ENCODE measurements around the gene TTPAL. TPM values are rescaled to one million over a fixed set of nuclear protein-coding genes. Genes with fewer than 3 reads are reported as not detected.

TTPAL gene
- total RNA-seq, 2 experiments from 2014 or later, result 5.6 to 18.8 TPM

- Histone ChIP-seq H3K36me3 (ENCODE audit: insufficient read depth, low read length) (peaks cover 92% of the 10 kb centered on the region), H2AFZ (ENCODE audit: low read length) (no peak overlapping the region), H3K9me3 (ENCODE audit: low read length) (no peaks in the 10 kb centered on the region), H3K27ac (ENCODE audit: low read depth, low read length, poor library complexity, severe bottlenecking) (no peak overlapping the region), H3K9me2 (ENCODE audit: insufficient read depth, low read length) (no peaks in the 10 kb centered on the region), H3K4me1 (ENCODE audit: insufficient read depth, low read length, poor library complexity, severe bottlenecking) (no peaks in the 10 kb centered on the region), H3K4me2 (ENCODE audit: low read length) (no peak overlapping the region), H3K79me2 (ENCODE audit: insufficient read depth, low read depth, low read length) (no peaks in the 10 kb centered on the region), H4K20me1 (ENCODE audit: insufficient read depth, low read length) (no peaks in the 10 kb centered on the region), H3K4me3 (ENCODE audit: low read depth, low read length, poor library complexity, severe bottlenecking) (no peak overlapping the region)
- BruUV-seq (replicated peaks), result no TSS peak
- intact Hi-C loops (cut with micrococcal nuclease; ENCODE audit: unreplicated experiment), result no loop called here
- CTCF ChIA-PET (ENCODE audit: unreplicated experiment), result no interaction called here
- TF ChIP-seq, protein P1, sequence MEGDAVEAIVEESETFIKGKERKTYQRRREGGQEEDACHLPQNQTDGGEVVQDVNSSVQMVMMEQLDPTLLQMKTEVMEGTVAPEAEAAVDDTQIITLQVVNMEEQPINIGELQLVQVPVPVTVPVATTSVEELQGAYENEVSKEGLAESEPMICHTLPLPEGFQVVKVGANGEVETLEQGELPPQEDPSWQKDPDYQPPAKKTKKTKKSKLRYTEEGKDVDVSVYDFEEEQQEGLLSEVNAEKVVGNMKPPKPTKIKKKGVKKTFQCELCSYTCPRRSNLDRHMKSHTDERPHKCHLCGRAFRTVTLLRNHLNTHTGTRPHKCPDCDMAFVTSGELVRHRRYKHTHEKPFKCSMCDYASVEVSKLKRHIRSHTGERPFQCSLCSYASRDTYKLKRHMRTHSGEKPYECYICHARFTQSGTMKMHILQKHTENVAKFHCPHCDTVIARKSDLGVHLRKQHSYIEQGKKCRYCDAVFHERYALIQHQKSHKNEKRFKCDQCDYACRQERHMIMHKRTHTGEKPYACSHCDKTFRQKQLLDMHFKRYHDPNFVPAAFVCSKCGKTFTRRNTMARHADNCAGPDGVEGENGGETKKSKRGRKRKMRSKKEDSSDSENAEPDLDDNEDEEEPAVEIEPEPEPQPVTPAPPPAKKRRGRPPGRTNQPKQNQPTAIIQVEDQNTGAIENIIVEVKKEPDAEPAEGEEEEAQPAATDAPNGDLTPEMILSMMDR (conservative IDR thresholded peaks at IDR 0.05; ENCODE audit: low read length), result no peak
- no peak for TF ChIP-seq EZH2phosphoT487 (IDR thresholded peaks at IDR 0.05; ENCODE audit: borderline replicate concordance, low read depth, low read length)
- POLR2A ChIA-PET, result no interaction called here
- DNase-seq (ENCODE audit: low spot score), result no peak
Observed at GRCh38 chr20:44495257-44495656, 19.6 kb downstream of the TTPAL start.

DNA sequence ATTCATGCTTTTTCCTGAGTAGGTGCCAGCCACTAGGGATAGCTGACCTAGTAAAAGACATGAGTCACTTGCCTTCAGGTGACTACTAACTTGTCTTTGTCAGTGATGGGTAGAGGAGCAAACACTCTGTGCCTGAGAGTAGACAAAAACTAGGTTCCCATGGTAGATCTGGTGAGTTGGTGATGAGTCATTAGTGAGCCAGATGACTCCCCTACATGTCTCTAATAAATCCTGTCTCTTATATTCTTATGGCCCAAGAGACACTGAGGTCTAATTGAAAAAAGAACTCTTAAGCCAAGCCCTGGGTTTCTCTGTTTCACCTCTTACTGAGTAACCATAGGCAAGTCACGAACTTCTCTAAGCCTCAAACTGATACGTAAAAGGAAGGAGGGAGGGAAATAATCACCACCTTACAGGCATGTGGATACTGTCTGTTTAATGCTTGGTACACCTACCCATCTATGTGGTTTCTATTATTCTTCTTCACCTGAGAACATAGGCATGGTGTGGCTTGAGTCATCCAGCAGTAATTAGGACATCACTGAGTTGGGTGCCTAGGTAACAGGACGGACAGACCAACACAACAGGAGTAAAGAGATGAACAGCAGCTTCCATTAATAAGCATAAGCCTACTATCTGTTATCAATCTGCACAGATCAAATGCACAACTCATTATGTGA lies 20.3 kb downstream of the TTPAL start:
- intact Hi-C loops (cut with micrococcal nuclease; ENCODE audit: unreplicated experiment), result no loop called here
- no peak for TF ChIP-seq EZH2phosphoT487 (IDR thresholded peaks at IDR 0.05; ENCODE audit: borderline replicate concordance, low read depth, low read length)
- TF ChIP-seq, protein P1 (conservative IDR thresholded peaks at IDR 0.05; ENCODE audit: low read length), result no peak
- Histone ChIP-seq H3K27ac (ENCODE audit: low read depth, low read length, poor library complexity, severe bottlenecking) (no peak overlapping the region), H3K4me3 (ENCODE audit: low read depth, low read length, poor library complexity, severe bottlenecking) (no peak overlapping the region), H3K9me3 (ENCODE audit: low read length) (no peaks in the 10 kb centered on the region), H3K9me2 (ENCODE audit: insufficient read depth, low read length) (no peaks in the 10 kb centered on the region), H3K36me3 (ENCODE audit: insufficient read depth, low read length) (peaks cover 95% of the 10 kb centered on the region), H3K4me2 (ENCODE audit: low read length) (no peak overlapping the region), H2AFZ (ENCODE audit: low read length) (no peak overlapping the region), H3K4me1 (ENCODE audit: insufficient read depth, low read length, poor library complexity, severe bottlenecking) (no peaks in the 10 kb centered on the region), H3K79me2 (ENCODE audit: insufficient read depth, low read depth, low read length) (no peaks in the 10 kb centered on the region), H4K20me1 (ENCODE audit: insufficient read depth, low read length) (no peaks in the 10 kb centered on the region)
- no peak for DNase-seq (ENCODE audit: low spot score)
- POLR2A ChIA-PET, result no interaction called here
- CTCF ChIA-PET (ENCODE audit: unreplicated experiment), result no interaction called here
- no TSS peak for BruUV-seq (replicated peaks)

DNA sequence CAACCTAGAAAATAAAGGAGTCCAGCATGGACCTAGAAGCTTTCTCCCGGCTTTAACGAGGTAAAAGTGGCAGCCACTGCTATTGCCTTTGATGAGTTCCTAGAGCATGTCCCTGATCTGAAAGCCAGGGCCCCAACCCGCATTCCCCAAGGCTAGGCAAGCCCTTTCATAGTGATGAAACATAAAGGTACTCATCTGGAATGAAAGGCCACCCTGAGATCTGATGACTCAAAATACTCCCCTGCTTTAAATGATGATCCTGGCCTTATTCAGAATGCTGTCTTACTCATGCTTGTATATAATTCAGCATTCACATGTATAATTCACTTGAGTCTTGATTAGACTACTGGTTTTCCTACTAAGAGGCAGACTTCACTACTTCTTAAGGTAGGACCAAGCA lies 21.3 kb downstream of the TTPAL start:
- no peaks in the 10 kb centered on the region for H3K9me3 ChIP-seq (ENCODE audit: low read length)
- no TSS peak for BruUV-seq (replicated peaks)
- H2AFZ ChIP-seq (ENCODE audit: low read length), result no peak overlapping the region
- no peaks in the 10 kb centered on the region for H4K20me1 ChIP-seq (ENCODE audit: insufficient read depth, low read length)
- H3K4me2 ChIP-seq (ENCODE audit: low read length), result no peak overlapping the region
- H3K4me3 ChIP-seq (ENCODE audit: low read depth, low read length, poor library complexity, severe bottlenecking), result no peak overlapping the region
- no peaks in the 10 kb centered on the region for H3K4me1 ChIP-seq (ENCODE audit: insufficient read depth, low read length, poor library complexity, severe bottlenecking)
- TF ChIP-seq, protein P1 (conservative IDR thresholded peaks at IDR 0.05; ENCODE audit: low read length), result no peak
- TF ChIP-seq EZH2phosphoT487 (IDR thresholded peaks at IDR 0.05; ENCODE audit: borderline replicate concordance, low read depth, low read length), result no peak
- DNase-seq (ENCODE audit: low spot score), result no peak
- H3K79me2 ChIP-seq (ENCODE audit: insufficient read depth, low read depth, low read length), result no peaks in the 10 kb centered on the region
- CTCF ChIA-PET (ENCODE audit: unreplicated experiment), result no interaction called here
- H3K9me2 ChIP-seq (ENCODE audit: insufficient read depth, low read length), result no peaks in the 10 kb centered on the region
- POLR2A ChIA-PET, result no interaction called here
- no peak overlapping the region for H3K27ac ChIP-seq (ENCODE audit: low read depth, low read length, poor library complexity, severe bottlenecking)
- peaks cover 95% of the 10 kb centered on the region for H3K36me3 ChIP-seq (ENCODE audit: insufficient read depth, low read length)
- intact Hi-C loops (cut with micrococcal nuclease; ENCODE audit: unreplicated experiment), result no loop called here
